PC-3 (cell line): ENCODE data around the gene GPD1. TPM values are rescaled to one million over a fixed set of nuclear protein-coding genes. Genes with fewer than 3 reads are reported as not detected.
"Not testable (repeated sequence)": the region's sequence is repeated elsewhere in the genome, so short reads cannot be mapped to it uniquely, and the experiment has no call there.

Experiments used
- ATAC-seq: fragments of 200-7000 bp; cut with Tn5 transposase; 2 replicates; pipeline ENCODE4 v1.9.1; 2020; ENCODE audit warnings: mild to moderate bottlenecking, moderate library complexity
- BruUV-seq: library from RNA; stranded (reverse); fragments of 400-500 nt; replicated peaks from 2 replicates; lab custom pipeline; 2021; lab: Mats Ljungman, UMichigan
- CTCF ChIA-PET: fragments of 300-600 bp; sonication (Branson Sonifier 250); formaldehyde crosslinking; loops from one replicate; lab custom pipeline; 2022; ENCODE audit warnings: antibody characterized with exemption; lab: Charles Lee
- POLR2A ChIA-PET: fragments of 300-600 bp; sonication (Branson Sonifier 250); formaldehyde crosslinking; loops from one replicate; lab custom pipeline; 2022; ENCODE audit warnings: antibody characterized with exemption; ENCODE audit not compliant: unreplicated experiment; lab: Charles Lee
- DNase-seq: peaks from one replicate; pipeline ENCODE4 v3.0.0-alpha.2; 2015
- H2AFZ ChIP-seq: fragments of 300-600 bp; sonication (generic); 2 replicates; pipeline ENCODE4 v1.6.0; 2016; ENCODE audit warnings: antibody characterized with exemption, low read length
- H3F3A ChIP-seq: fragments of 300-600 bp; sonication (generic); one replicate; pipeline ENCODE4 v1.6.0; 2017; ENCODE audit warnings: antibody characterized with exemption, low read length, control low read depth, mild to moderate bottlenecking; ENCODE audit not compliant: unreplicated experiment
- H3K27ac ChIP-seq: fragments of 300-600 bp; sonication (generic); 2 replicates; pipeline ENCODE4 v1.5.1; 2016; ENCODE audit warnings: mild to moderate bottlenecking, low read length
- H3K27me3 ChIP-seq: fragments of 300-600 bp; sonication (generic); 2 replicates; pipeline ENCODE4 v1.6.1; 2016; ENCODE audit warnings: low read length, mixed read lengths
- H3K36me3 ChIP-seq: fragments of 300-600 bp; sonication (generic); 2 replicates; pipeline ENCODE4 v1.6.1; 2016; ENCODE audit warnings: low read depth, mixed run types, low read length, mixed read lengths
- H3K4me1 ChIP-seq: fragments of 300-600 bp; sonication (generic); 2 replicates; pipeline ENCODE4 v1.5.1; 2016; ENCODE audit warnings: low read length; ENCODE audit not compliant: insufficient read depth
- H3K4me2 ChIP-seq: fragments of 300-600 bp; sonication (generic); 2 replicates; pipeline ENCODE4 v1.6.0; 2016; ENCODE audit warnings: low read length
- H3K4me3 ChIP-seq: fragments of 300-600 bp; sonication (generic); 2 replicates; pipeline ENCODE4 v1.5.1; 2016; ENCODE audit warnings: mild to moderate bottlenecking, low read length, mixed read lengths
- H3K79me2 ChIP-seq: fragments of 300-600 bp; sonication (generic); 2 replicates; pipeline ENCODE4 v1.6.1; 2017; ENCODE audit warnings: low read length, mixed read lengths
- H3K9ac ChIP-seq: fragments of 300-600 bp; sonication (generic); 2 replicates; pipeline ENCODE4 v1.6.0; 2016; ENCODE audit warnings: mild to moderate bottlenecking, low read length
- H3K9me2 ChIP-seq: fragments of 300-600 bp; sonication (generic); replicated peaks from 2 replicates; pipeline ENCODE4 v1.6.1; 2016; ENCODE audit warnings: mixed run types, low read length, mixed read lengths
- H3K9me3 ChIP-seq: fragments of 300-600 bp; sonication (generic); 2 replicates; pipeline ENCODE4 v1.6.1; 2016; ENCODE audit warnings: low read length, mixed read lengths
- H4K20me1 ChIP-seq: fragments of 300-600 bp; sonication (generic); 2 replicates; pipeline ENCODE4 v1.6.1; 2016; ENCODE audit warnings: low read length, mixed read lengths
- EZH2 ChIP-seq: fragments of 300-600 bp; sonication (generic); IDR thresholded peaks from one replicate; pipeline ENCODE4 v1.6.1; 2017; ENCODE audit warnings: antibody characterized with exemption, mild to moderate bottlenecking, low read length; ENCODE audit not compliant: unreplicated experiment
- EZH2phosphoT487 ChIP-seq: fragments of 300-600 bp; sonication (generic); IDR thresholded peaks from 2 replicates; pipeline ENCODE4 v1.6.1; 2018; ENCODE audit warnings: mild to moderate bottlenecking, antibody characterized with exemption, low read length, borderline replicate concordance
- intact Hi-C: fragments of 100-400 bp; cut with micrococcal nuclease; formaldehyde crosslinking; loops from 2 replicates; pipeline ENCODE4 v1.9.0; 2023
- total RNA-seq: library from RNA; depleted of rRNA; stranded (reverse); fragments of >200 nt; gene quantifications from 2 replicates; pipeline ENCODE4 v1.2.3, GENCODE V29; 2014
- TF ChIP-seq, protein P1 (sequence below): fragments of 300-600 bp; sonication (generic); conservative IDR thresholded peaks from 2 replicates; pipeline ENCODE4 v1.5.1; 2017; ENCODE audit warnings: antibody characterized with exemption, low read depth, mild to moderate bottlenecking, low read length

GPD1 gene
- total RNA-seq, 1 experiment from 2014 or later, result 0.11 TPM

DNA sequence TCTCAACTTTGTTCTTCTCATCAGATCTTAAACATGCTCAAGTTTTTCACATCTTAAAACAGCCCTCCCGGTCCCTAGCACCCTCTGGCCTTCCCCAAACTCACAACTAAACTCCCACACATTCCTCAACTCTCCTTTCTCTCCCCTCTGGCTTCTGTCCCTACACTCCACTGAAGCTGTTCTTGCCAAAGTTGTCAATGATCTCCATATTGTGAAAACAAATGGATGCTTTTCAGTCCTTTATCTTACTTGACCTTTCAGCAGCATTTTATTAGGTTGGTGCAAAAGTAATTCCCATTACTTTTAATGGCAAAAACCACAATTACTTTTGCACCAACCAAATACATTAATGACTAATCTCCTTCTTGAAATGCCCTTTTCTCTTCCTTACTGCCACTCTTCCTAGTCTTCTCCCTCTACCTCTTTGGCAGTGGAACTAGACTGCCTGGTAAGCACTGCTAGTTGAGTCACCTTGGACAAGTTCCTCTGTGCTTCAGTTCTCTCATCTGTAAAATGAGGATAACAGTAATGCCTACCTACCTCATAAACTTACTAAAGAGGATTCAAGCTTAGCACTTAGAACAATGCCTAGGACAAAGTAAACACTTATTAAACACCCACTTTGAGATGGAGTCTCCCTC is 47.4 kb downstream of the GPD1 start:
- no TSS peak for BruUV-seq
- TF ChIP-seq, protein P1, sequence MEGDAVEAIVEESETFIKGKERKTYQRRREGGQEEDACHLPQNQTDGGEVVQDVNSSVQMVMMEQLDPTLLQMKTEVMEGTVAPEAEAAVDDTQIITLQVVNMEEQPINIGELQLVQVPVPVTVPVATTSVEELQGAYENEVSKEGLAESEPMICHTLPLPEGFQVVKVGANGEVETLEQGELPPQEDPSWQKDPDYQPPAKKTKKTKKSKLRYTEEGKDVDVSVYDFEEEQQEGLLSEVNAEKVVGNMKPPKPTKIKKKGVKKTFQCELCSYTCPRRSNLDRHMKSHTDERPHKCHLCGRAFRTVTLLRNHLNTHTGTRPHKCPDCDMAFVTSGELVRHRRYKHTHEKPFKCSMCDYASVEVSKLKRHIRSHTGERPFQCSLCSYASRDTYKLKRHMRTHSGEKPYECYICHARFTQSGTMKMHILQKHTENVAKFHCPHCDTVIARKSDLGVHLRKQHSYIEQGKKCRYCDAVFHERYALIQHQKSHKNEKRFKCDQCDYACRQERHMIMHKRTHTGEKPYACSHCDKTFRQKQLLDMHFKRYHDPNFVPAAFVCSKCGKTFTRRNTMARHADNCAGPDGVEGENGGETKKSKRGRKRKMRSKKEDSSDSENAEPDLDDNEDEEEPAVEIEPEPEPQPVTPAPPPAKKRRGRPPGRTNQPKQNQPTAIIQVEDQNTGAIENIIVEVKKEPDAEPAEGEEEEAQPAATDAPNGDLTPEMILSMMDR, result no peak
- intact Hi-C loops, result no loop called here
- H3K79me2 ChIP-seq, result no peaks in the 10 kb centered on the region
- ATAC-seq (peak; percentile 73), DNase-seq (peak; percentile 46)
- ChIA-PET CTCF (no interaction called here), POLR2A (no interaction called here)
- H3K4me3 ChIP-seq, result no peak overlapping the region
- no peak overlapping the region for H3K4me2 ChIP-seq
- no peaks in the 10 kb centered on the region for H3K36me3 ChIP-seq
- H3K9me3 ChIP-seq, result no peaks in the 10 kb centered on the region
- no peaks in the 10 kb centered on the region for H3F3A ChIP-seq
- H3K27me3 ChIP-seq, result no peaks in the 10 kb centered on the region
- no peaks in the 10 kb centered on the region for H4K20me1 ChIP-seq
- H3K9ac ChIP-seq, result no peak overlapping the region
- H2AFZ ChIP-seq, result no peak overlapping the region
- H3K4me1 ChIP-seq, result no peaks in the 10 kb centered on the region
- H3K27ac ChIP-seq, result no peak overlapping the region
- no peaks in the 10 kb centered on the region for H3K9me2 ChIP-seq

DNA sequence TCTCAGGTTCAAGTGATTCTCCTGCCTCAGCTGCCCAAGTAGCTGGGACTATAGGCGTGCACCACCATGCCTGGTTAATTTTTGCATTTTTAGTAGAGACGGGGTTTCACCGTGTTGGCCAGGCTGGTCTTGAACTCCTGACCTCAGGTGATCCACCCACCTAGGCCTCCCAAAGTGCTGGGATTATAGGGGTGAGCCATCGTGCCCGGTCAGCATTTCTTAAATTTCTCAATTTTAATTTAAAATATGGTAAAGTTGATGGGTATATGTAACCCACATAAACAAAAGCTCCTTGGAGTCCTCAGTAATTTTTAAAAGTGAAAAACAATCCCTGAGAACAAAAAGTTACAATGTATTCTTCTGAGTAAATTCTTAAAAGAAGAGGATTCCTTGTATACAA is 51.1 kb downstream of the GPD1 start:
- BruUV-seq, H3K27me3 ChIP-seq, H3K4me1 ChIP-seq, CTCF ChIA-PET, DNase-seq, H3K27ac ChIP-seq, H3K4me3 ChIP-seq, H3K9me3 ChIP-seq, ATAC-seq, H3K9ac ChIP-seq, POLR2A ChIA-PET, intact Hi-C loops, H3K79me2 ChIP-seq, H4K20me1 ChIP-seq, H2AFZ ChIP-seq, H3F3A ChIP-seq, H3K4me2 ChIP-seq, H3K36me3 ChIP-seq, H3K9me2 ChIP-seq: not testable (repeated sequence)

DNA sequence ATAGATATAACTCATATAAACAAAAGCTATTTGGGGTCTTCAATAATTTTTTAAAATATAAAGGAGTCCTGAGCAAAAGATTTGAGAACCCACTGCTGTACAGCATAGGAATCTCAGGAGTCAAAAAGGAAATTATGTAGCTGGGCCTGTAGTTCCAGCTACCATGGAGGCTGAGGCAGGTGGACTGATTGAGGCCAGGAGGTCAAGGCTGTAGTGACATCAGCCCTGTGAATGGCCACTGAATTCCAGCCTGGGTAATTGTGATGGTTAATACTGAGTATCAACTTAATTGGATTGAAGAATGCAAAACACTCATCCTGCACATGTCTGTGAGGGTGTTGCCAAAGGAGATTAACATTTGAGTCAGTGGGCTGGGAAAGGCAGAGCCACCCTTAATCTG is 52.8 kb downstream of the GPD1 start:
- Histone ChIP-seq H3K9me3 (no peaks in the 10 kb centered on the region), H2AFZ (no peak overlapping the region), H3K9ac (no peak overlapping the region), H3K4me3 (no peak overlapping the region), H3K27me3 (no peaks in the 10 kb centered on the region), H3K27ac (no peak overlapping the region), H3F3A (no peaks in the 10 kb centered on the region), H4K20me1 (no peaks in the 10 kb centered on the region), H3K4me2 (no peak overlapping the region), H3K36me3 (no peaks in the 10 kb centered on the region), H3K4me1 (no peaks in the 10 kb centered on the region), H3K79me2 (no peaks in the 10 kb centered on the region; the same call in 1 of the 2 replicates), H3K9me2 (no peaks in the 10 kb centered on the region)
- DNase-seq (no peak), ATAC-seq (no peak)
- ChIA-PET CTCF (no interaction called here), POLR2A (no interaction called here)
- no TSS peak for BruUV-seq
- TF ChIP-seq, protein P1, result no peak
- no peak for TF ChIP-seq EZH2
- TF ChIP-seq EZH2phosphoT487, result no peak
- intact Hi-C loops, result no loop called here
